Thoracic aorta (tissue), 2 donors: ENCODE results near the gene PUS7. TPM values are rescaled to one million over a fixed set of nuclear protein-coding genes. Genes with fewer than 3 reads are reported as not detected.

ENCODE experiments used
- ATAC-seq: fragments of 150-250 bp; one replicate; pipeline ENCODE4 v1.8.0; 2017; ENCODE audit warnings: low read depth; ENCODE audit not compliant: insufficient number of reproducible peaks, low FRiP score
- DNase-seq: peaks from one replicate; pipeline ENCODE4 v3.0.0-alpha.2; 2020; ENCODE audit warnings: low spot score
- H3K27ac ChIP-seq, 2 donors: fragments of 200-600 bp; sonication (generic); 1 replicate in 1 of 2; 2 replicates in 1 of 2; pipeline ENCODE4 v1.5.1; 2016; ENCODE audit warnings: mild to moderate bottlenecking in 2 of 2, moderate library complexity in 2 of 2
- H3K27me3 ChIP-seq: fragments of 200-600 bp; sonication (generic); replicated peaks from 2 replicates; pipeline ENCODE4 v1.6.0; 2016; ENCODE audit warnings: mild to moderate bottlenecking; ENCODE audit not compliant: insufficient read depth
- H3K36me3 ChIP-seq: fragments of 200-600 bp; sonication (generic); one replicate; pipeline ENCODE4 v1.5.1; 2016
- H3K4me1 ChIP-seq, 2 donors: fragments of 200-600 bp; sonication (generic); 1 replicate in 1 of 2; 2 replicates in 1 of 2; pipeline versions ENCODE4 v1.5.1 to v1.6.0; 2016; ENCODE audit warnings: low read depth in 2 of 2, mild to moderate bottlenecking in 1 of 2; ENCODE audit not compliant: control insufficient read depth in 1 of 2
- H3K4me3 ChIP-seq: fragments of 200-600 bp; sonication (generic); 2 replicates; pipeline ENCODE4 v1.5.1; 2016; ENCODE audit warnings: mild to moderate bottlenecking
- H3K9me3 ChIP-seq: fragments of 200-600 bp; sonication (generic); 2 replicates; pipeline ENCODE4 v1.5.1; 2016
- total RNA-seq, 2 donors: library from RNA; depleted of rRNA; stranded (reverse); fragments of >200 nt; gene quantifications; one replicate each; pipeline versions ENCODE4 v1.1.0 to v1.2.3, GENCODE V29; 2016
- TF ChIP-seq, protein P1 (sequence below): fragments of 200-600 bp; sonication (generic); IDR thresholded peaks from one replicate; pipeline ENCODE4 v1.5.1; 2019; ENCODE audit warnings: antibody characterized with exemption

PUS7 gene
- total RNA-seq, 2 donors from 2014 or later, result 4.1 to 20.6 TPM

DNA sequence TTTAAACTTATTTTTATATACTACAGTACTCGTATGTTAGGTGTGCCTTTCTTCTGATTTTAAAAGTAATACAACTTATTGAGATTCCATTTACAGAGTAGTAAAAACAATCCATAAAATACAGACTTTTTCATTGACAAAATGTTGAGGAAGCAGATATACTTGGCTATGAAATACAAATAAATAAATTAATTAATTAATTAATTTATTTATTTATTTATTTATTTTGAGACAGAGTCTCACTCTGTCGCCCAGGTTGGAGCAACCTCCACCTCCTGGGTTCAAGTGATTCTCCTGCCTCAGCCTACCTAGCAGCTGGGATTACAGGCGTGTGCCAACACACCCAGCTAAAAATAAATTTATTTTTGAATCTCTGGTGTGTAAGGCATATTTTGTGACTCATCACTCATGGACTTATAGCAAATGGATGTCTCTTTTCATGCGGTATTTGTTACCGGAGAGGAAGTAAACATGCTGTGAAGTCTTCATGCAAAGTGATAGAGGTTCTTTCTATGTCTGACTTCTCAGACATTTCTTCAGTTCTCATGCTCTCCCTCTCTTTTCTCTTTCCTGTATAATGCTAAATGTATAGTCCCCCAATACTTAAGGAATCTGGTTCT lies 113.2 kb downstream of the PUS7 start:
- Histone ChIP-seq H3K9me3 (no peaks in the 10 kb centered on the region), H3K4me3 (no peak overlapping the region), H3K27ac (no peak overlapping the region), H3K36me3 (no peaks in the 10 kb centered on the region), H3K27me3 (no peaks in the 10 kb centered on the region), H3K4me1 (no peaks in the 10 kb centered on the region)
- TF ChIP-seq, protein P1, sequence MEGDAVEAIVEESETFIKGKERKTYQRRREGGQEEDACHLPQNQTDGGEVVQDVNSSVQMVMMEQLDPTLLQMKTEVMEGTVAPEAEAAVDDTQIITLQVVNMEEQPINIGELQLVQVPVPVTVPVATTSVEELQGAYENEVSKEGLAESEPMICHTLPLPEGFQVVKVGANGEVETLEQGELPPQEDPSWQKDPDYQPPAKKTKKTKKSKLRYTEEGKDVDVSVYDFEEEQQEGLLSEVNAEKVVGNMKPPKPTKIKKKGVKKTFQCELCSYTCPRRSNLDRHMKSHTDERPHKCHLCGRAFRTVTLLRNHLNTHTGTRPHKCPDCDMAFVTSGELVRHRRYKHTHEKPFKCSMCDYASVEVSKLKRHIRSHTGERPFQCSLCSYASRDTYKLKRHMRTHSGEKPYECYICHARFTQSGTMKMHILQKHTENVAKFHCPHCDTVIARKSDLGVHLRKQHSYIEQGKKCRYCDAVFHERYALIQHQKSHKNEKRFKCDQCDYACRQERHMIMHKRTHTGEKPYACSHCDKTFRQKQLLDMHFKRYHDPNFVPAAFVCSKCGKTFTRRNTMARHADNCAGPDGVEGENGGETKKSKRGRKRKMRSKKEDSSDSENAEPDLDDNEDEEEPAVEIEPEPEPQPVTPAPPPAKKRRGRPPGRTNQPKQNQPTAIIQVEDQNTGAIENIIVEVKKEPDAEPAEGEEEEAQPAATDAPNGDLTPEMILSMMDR, result no peak
- no peak for ATAC-seq
- no peak for DNase-seq

Other genes with a start within 250 kb of the PUS7 start
- 10 to 100 TPM; 26.5 to 31.1 TPM for gene SRPK2, start 133.3 kb downstream of the PUS7 start, total RNA-seq
- gene RINT1, start 9.9 kb upstream of the PUS7 start, total RNA-seq, result 10 to 100 TPM; 20.2 to 25.2 TPM
- gene EFCAB10, start 59.2 kb upstream of the PUS7 start, total RNA-seq, result not detected